ENCODE results near the gene SLC34A1.
"Not testable (repeated sequence)": the region's sequence is repeated elsewhere in the genome, so short reads cannot be mapped to it uniquely, and the experiment has no call there.

Gene SLC34A1

DNA sequence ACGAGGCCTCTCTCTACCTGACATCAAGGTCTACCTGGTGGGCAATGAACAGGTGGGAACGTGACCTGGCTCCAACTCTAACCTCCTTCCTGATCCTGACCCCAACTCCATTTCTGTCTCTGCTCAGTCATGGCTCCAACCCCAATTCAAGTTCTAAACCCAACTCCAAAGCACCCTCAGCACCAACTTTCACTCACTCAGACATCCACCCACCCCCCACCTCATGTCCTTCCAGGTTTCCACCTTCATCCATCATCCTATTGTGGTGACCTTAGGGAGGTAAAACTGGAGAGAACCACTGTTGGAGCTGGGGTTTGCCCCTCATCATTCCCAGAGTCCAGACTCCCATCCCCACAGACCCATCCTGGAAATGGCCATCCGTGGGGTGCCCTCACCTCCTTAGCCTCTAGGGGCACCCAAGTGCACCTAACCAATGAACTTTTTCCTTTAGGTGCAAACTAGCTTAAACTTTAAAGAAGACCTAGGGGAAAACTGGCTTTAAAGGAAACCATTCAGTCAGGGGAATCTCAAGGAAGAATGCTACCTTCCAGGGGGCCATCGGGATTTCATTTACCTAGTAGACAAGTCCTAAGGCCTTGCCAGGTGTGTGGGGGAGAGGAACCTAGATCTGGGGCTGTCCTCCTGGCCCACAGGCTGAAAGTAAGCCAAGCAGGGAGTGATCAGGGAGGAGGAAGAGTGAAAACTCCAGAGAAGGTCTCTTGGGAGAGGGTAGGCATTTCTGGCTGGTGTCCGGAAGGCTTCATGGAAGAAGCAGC, 15.2 kb upstream of the SLC34A1 start:
- DNase-seq (ENCODE audit: low spot score): peak; percentile 55

DNA sequence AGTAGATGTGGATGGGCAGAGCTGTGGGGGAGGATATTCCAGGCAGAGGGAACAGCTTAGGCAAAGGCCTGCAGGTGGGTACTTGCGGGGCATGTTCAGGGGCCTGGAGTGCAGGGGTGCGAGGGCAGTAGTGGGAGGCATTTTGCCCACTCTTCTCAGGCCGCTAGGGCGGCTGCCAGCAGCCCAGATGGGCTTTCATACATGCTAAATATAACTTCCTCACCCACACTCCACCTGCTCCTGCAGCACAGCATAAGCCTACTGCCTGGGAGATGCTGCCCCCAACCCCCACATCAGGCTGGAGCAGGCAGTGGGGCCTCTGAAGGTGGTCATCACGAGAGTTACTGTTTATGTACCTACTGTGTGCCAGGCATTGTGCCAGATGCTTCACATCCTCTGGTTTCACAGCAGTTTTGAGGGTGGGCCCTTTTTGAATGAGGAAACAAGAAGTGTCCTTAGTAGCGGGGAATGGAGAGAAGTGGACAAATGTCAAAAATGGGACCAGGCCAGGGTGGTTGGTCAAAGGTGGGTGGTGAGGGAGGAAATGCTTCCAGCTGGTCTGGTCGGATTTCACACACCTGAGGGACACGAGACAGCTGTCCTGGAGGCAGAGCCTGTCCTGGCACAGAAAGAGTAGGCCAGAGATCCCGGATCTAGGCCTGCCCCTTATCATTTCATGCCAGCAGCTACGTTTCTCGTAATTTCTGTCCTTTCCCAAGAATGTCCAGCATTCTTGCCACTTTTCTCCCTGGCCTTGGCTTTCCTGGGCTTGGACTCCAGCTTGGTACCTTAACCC, 14.4 kb upstream of the SLC34A1 start:
- DNase-seq (ENCODE audit: low spot score): no peak

DNA sequence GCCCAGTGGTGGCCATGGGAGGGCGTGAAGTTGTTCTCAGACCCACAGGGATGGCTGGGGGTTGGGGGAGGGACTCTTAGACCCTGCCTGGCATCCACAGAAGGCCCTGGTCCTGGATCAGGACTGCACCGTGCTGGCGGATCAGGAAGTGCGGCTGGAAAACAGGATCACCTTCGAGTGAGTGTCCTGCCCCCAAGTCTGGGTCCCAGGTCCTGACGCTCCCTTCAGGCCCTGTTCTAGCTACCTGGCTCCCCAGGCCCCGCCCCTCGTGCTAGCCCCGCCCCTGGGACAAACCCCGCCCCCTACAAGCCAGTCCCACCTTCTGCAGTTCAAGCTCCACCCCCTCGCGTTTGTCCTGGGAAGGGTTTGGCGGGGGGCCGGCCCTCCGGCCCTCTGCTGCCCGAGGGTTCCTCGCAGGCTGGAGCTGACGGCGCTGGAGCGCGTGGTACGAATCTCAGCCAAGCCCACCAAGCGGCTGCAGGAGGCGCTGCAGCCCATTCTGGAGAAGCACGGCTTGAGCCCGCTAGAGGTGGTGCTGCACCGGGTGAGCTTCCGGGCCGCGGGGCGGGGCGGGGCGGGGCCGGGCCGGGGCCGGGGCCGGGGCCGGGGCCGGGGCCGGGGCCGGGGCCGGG, 13.6 kb upstream of the SLC34A1 start:
- DNase-seq (ENCODE audit: low spot score): peak; percentile 67

GRCh38 chr5:177371120-177372033, 12.9 kb upstream of the SLC34A1 start:
- no peak for DNase-seq (ENCODE audit: low spot score)

DNA sequence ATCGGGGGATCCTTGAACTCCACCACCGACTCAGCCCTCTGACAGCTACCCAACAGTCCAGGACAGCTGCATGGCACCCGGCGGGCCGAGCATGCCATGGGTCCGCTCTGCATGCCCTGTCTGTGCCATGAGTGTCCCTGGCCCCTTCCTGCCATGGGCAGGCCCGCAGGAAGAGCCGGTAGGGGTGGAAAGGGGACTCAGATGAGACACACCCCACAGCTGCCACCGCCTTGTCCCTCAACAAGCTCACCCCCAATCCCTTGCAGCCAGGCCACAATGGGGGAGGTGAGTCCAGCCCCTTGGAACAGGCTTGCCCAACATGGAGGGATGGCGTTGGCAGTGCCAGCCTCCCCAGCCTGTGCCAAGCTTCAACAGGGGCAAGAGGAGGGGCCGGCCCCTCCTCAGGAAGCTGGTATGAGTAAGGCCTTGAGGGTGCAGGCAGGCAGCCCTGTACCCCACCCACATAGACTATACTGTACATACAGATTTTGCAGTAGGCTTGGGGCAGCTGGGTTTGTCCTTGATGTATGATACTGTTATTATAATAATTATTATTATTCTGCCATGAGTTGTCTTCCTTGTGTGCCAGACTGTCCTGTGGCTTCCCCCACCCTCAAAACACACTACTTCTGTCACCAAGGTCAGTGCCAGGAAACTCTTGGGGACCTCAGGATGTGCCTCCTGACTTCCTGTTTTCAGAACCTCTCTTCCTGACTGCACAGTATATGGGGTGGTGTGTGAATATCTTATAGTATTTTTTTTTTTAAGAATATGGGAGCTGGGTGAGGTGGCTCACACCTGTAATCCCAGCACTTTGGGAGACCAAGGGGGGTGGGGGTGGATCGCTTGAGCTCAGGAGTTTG, 12.0 kb upstream of the SLC34A1 start:
- DNase-seq (ENCODE audit: low spot score): no peak

DNA sequence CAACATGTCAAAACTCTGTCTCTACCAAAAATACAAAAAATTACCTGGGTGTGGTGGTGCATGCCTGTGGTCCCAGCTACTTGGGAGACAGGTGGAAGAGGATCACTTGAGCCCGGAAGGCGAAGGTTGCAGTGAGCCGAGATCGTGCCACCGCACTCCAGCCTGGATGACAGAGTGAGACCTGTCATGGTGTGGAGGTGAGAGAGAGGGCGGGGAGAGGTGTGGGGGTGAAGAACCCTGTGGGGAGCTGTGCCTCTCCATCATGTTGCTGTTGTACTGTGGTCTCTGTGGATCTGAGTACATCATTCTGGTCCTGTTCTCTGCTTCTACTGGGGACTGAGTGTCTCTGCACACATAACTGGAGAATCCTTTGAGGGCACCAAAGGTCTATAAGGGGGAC, 11.3 kb upstream of the SLC34A1 start:
- DNase-seq (ENCODE audit: low spot score): no peak

- no peak for DNase-seq (ENCODE audit: low spot score)
Measured at GRCh38 chr5:177373806-177374205, 10.4 kb upstream of the SLC34A1 start.

DNA sequence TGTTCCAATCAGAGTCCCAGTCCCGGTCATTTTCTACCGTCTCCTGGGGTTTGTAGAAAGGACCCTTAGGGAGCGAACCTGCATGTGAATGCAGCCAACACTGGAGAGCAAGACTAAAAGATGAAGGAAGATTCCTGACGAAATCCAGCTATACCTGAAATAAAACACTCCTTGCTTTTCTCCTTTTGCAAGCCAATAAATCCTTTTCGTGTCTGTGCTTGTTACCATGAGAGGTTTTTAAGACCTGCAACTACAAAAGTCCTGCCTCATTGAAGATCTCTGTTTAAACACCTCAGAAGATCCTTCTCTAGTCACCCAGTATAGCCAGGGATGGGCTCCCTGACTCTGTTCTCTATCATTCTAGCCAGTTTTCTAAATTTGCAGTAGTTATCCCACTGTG, 10.0 kb upstream of the SLC34A1 start:
- no peak for DNase-seq (ENCODE audit: low spot score)

DNA sequence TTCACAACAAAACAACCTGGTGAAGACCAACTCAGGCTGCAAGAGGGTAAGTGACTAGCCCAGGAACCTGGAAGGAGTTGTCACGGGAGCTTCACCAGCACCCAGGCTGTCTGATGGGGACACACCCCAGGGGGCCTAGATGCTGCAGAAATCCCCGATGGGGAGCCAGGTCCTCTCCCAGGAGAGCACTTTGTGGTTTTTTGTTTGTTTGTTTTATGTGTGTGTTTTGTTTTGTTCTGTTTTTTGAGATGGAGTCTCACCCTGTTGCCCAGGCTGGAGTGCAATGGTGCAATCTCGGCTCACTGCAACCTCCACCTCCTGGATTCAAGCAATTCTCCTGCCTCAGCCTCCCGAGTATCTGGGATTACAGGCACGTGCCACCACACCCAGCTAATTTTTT, 8.7 kb upstream of the SLC34A1 start:
- DNase-seq (ENCODE audit: low spot score): not testable (repeated sequence)

DNA sequence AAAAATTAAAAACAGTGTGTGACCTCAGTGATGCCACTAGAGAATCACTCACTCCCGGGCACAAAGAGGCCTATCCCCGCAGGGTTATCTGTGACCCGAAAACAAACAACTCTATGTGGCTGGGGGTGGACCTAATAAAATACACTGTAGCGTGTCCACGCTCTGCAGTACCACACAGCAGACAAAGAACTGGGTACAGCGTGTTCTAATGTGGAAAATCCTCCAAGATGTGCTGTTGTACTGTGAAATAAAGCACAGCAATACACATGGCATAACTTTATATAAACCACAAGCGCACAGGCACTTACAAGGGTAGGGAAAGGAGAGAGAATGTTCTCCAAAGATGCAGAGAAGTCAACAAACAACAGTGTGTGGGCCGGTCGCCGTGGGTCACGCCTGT, 8.1 kb upstream of the SLC34A1 start:
- no peak for DNase-seq (ENCODE audit: low spot score)

DNA sequence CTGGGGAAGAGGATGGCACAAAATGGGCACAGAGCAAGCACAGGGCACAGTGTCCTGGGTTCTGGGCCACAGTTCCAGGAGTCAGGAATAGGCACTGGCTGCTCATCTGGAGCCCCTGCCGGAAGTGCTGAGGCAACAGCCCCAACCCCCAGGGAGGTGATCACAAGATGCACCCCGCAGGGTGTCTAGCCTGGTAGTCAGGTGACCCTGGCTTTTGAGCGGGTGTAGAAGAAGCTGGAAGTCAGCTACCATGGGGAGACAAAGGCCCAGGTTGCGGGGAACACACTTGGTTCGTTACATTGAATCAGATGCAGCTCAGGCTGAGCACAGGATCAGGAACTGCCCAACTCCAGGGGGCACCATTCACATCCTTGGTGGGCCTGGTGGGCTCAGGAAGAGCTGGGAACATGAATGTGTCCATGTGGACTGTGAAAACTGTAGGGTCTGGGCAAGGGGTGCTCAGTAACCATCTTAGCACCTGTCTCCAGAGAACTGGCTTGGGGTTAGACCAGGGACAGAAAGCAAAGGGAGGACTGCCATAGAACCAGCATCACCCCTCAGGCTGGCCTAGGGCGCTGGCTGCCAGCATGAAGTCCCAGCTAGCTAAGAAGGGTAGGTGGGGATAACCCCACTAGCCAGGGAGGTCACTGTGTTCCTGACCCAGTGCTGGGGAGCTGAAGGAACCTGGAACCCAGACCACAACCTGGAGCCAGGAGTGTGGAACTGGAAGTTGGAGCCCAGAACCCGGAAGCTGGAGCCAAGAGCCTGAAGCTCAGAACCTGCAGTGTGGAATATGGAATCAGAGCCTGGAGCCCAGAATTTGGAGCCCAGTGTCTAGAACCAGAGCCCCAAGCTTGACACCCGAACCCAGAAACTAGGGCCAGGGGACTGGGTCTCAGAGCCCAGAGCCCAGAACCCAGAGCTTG, 6.1 kb upstream of the SLC34A1 start:
- no peak for DNase-seq (ENCODE audit: low spot score)

DNA sequence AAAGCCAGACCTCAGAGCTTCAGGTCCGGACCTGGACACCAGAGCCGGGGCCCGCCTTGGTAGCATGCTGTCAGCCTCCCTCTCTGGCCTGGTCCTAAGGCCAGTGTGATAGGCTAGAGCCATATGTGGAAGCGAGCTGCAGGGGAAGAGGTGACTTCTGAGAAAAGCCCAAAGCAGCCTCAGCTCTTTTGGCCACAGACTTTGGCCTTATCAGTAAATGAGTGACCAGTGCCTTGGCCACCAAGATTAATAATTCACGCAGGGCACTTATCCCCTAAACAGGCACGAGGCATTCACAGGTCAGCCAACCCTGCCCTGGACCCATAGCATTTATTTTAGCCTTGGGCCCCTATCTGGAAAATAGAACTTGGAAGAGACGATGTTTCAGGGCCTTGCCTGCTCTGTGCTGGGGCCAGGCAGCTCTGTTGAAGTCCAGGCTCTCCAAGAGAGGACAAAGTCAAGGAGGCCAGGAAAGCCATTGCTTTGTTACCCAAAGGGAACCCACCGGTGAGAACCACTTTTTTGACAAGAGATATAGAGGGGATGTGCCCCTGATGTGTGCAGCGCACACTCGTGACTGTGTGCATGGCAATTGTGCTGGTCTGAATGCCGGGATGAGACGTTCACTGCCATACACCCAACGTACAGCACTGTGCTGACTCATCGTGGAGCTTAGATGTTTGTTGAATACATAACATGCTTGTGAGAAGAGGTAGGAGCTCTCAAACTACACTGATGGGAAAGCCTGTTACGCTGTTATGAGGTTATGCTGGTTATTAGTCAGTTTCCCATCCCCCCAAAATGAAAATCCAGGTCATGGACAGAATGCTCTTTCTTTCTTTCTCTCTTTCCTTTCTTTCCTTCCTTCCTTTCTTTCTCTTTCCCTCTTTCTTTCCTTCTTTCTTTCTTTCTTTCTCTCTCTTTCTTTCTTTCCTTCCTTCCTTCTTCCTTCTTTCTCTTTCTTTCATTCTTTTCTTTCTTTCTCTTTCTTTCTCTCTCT, 5.0 kb upstream of the SLC34A1 start:
- peak; percentile 45 for DNase-seq (ENCODE audit: low spot score)

GRCh38 chr5:177380805-177381126, 3.5 kb upstream of the SLC34A1 start:
- DNase-seq (ENCODE audit: low spot score): no peak

GRCh38 chr5:177382423-177383029, 1.7 kb upstream of the SLC34A1 start:
- peak; percentile 30 for DNase-seq (ENCODE audit: low spot score)

- DNase-seq (ENCODE audit: low spot score): no peak
Measured at GRCh38 chr5:177383181-177383580, 1.1 kb upstream of the SLC34A1 start.

GRCh38 chr5:177385720-177386119, 1.5 kb downstream of the SLC34A1 start:
- DNase-seq (ENCODE audit: low spot score): no peak

- DNase-seq (ENCODE audit: low spot score): no peak
Measured at GRCh38 chr5:177386542-177386941, 2.3 kb downstream of the SLC34A1 start.

DNA sequence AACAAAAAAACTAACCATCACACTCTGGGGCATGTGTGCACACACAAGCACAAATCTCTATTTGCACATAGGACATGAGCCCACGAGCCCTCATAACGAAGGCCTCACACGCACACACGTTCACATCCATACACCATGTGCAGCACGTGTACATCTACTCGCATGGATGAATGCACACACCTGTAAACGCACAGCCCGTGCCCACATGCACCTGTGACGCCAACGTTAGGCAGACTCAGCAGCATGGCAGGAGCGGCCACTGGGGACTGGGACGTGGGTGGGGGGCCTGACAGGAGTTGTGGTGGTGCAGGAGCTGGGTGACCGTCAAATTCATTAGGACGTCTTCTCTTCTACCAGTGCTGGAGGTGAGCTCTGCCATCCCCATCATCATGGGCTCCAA, 3.2 kb downstream of the SLC34A1 start:
- no peak for DNase-seq (ENCODE audit: low spot score)

All from AG08395 (cell line).